DMS79 (cell line): ENCODE data around the gene TNFRSF4.

ENCODE experiments used
- DNase-seq: peaks from one replicate; lab custom pipeline; 2025; lab: John Stamatoyannopoulos, UW

TNFRSF4 gene

GRCh38 chr1:1182491-1183220 lies 31.3 kb downstream of the TNFRSF4 start:
- DNase-seq = no peak

GRCh38 chr1:1181938-1182410 lies 32.0 kb downstream of the TNFRSF4 start:
- DNase-seq = no peak

- DNase-seq = no peak
Observed at GRCh38 chr1:1181129-1181937, 32.6 kb downstream of the TNFRSF4 start.

- no peak for DNase-seq
Observed at GRCh38 chr1:1179983-1180861, 33.7 kb downstream of the TNFRSF4 start.

- no peak for DNase-seq
Observed at GRCh38 chr1:1179346-1179982, 34.5 kb downstream of the TNFRSF4 start.

GRCh38 chr1:1178794-1179331 lies 35.1 kb downstream of the TNFRSF4 start:
- no peak for DNase-seq

- no peak for DNase-seq
Observed at GRCh38 chr1:1177452-1178206, 36.3 kb downstream of the TNFRSF4 start.

- DNase-seq = no peak
Observed at GRCh38 chr1:1176931-1177330, 37.0 kb downstream of the TNFRSF4 start.

- peak; percentile 58 for DNase-seq
Observed at GRCh38 chr1:1176063-1176761, 37.7 kb downstream of the TNFRSF4 start.

GRCh38 chr1:1175221-1176062 lies 38.5 kb downstream of the TNFRSF4 start:
- peak; percentile 68 for DNase-seq

GRCh38 chr1:1173793-1174415 lies 40.0 kb downstream of the TNFRSF4 start, which contains the start of gene TTLL10:
Gene TTLL10 (plus strand): TSS chr1:1173880. CDS start chr1:1179216, 5,336 bp downstream.
- DNase-seq = no peak

- no peak for DNase-seq
Observed at GRCh38 chr1:1173061-1173792, 40.7 kb downstream of the TNFRSF4 start.

GRCh38 chr1:1171546-1172340 lies 42.2 kb downstream of the TNFRSF4 start:
- no peak for DNase-seq

- no peak for DNase-seq
Observed at GRCh38 chr1:1171161-1171545, 42.8 kb downstream of the TNFRSF4 start.

GRCh38 chr1:1170215-1171091 lies 43.5 kb downstream of the TNFRSF4 start:
- DNase-seq = no peak
